Smooth muscle cell of the brain vasculature (primary cell): ENCODE results near the gene AFF3.

Experiments used
- DNase-seq: peaks from one replicate; pipeline ENCODE4 v3.0.0-alpha.2; 2012; ENCODE audit warnings: low read depth, low spot score

The AFF3 gene

DNA sequence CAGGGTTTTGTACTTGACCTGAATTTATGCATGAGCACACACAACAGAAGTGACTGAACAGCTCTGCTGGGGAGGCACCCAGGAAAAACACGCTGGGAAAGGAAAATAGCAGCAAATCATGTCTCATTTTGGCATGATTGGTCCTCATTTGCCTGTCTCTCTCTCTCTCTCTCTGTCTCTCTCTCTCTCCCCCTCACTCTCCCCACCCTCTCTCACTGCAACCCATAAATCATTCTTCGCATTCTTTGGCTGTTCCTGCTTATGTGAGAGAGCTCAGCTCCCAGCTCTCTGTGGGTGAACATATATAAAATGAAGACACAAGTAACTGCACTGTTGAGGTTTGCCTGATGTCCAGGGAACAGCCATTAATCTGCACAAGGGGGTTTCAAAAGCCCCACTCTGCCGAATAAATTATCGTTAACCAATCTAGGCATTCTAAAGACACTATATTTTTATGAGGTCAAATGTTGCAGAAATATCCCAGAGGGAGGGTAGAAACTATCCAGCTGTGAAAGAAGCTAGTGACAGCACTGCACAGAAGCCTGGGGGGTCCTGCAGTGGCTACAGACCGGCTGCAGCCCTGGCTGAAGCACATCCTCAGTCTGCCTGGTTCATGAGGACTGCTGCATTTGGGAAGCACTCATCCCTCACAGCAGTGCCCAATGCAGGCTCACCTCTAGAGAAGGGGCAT, 260.3 kb downstream of the AFF3 start:
- no peak for DNase-seq

DNA sequence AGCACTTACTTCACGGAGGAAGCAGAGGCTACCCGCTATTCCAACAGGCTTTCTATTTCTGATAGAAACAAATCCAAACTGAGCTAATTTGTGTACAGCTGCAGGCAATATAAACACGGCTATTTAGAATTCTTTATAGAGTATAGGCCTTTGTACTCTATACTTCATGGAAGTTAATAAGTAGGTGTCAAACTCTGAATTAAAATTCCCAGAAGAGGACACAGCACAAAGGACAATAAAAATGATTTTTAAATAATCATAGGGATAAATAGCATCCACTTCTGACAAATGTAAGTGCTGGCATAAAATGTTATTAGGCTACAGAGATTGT, 261.5 kb downstream of the AFF3 start:
- no peak for DNase-seq

DNA sequence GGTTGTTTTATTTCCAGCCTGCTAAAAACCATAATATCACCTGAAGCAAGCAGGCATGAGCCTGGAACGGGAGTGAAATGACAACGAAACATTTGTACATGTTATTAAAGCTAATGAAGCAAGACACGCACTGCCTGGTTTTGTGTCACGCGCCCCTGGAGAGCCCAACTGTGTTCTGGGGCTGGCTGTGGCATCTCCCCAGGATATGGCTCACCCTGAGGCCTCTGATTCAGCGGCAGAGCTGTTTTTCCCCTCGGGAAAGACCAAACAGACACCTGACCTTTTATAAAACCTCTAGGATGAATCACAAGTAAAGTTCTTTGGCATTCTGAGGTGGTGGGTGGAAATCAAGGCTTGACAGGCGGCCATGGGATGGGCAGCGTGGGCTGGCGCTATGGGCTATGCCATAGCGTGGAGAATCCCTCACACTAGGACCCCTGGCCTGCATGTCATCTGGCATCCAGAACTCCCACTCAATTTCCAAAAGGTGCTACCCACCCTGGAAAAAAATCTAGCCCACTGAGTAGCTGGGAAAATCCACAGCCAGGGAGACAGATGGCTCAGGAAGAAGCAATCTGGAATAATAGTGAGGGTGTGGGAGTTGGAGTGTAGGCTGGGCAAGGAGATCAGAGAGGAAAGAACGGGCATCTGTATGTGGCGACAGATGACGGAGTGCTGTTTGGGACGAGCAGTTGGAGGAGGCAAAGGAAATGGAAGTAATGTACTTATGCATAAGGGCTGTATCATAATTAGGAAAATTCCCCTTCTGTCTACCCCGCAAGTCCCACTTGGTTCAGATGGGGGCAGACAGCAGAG, 262.0 kb downstream of the AFF3 start:
- DNase-seq, result no peak

DNA sequence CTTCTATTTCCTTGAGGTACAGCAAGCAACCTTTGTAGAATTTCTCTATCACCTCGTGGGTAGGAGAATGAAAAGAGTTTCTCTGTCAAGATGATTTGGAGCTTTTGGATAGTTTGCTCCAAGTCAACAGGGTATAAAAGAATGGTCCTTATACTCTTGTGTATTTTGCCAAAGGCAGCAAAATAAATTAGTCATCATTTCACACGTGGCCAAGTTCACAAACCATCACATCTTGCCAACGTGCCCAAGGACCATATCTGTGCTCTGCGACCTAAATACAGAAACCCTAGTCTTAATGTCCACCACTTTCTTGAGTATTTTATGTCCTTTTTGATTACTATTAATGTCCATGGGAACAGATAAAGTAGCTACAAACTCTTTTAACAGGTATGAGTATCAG, 262.9 kb downstream of the AFF3 start:
- no peak for DNase-seq

DNA sequence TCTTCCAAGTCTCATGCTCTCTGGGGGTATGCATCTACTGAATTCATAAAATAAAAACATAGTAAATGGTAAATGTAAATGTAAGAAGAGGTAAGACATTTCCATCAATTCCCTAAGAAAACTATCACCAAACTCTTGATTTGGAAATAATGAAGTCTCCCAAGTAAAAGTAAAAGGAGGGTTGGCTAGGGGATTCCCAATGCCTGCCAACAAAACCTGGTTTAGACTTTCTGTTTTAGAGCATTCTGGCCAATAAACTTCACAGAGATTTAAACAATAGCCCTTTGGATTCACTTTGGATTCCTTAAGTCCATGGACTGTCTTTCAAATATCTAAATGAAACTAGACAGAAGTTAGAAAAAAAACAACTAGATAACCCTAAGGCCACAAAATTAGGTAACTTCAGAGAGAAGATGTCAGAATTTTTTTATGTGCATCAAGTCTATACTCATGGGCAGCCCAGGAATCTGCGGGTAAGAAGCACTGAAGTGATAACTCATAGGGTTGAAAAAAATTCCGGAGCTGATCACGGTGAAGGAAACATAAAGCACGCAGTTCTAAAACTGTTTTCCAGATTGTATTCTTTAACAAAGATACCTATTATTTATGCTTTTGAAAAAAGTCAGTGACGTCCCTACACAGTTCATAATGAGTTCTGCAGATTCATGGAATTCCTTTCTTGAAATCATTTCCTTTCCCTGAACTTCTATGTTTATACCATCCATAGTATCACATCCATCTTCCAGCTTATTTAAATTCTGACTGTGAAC, 263.6 kb downstream of the AFF3 start:
- no peak for DNase-seq

DNA sequence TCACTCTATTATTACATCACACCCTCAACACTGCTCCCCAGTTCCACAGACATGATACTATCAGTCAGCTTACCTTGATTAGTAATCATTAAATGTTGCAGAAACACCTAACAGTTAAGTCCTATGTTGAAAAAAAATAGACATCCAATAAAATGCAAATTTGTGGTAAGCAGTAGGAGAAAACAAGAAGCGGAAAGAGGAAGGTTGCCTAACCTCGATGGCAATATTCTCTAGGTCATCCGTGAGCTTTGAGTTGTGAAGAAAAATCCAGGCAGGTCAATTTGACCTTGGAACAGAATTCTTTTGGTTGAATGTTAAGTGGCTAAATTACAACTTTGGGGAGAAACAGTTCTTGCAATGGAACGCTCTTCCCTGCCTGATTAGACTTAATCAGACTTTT, 264.4 kb downstream of the AFF3 start:
- no peak for DNase-seq

DNA sequence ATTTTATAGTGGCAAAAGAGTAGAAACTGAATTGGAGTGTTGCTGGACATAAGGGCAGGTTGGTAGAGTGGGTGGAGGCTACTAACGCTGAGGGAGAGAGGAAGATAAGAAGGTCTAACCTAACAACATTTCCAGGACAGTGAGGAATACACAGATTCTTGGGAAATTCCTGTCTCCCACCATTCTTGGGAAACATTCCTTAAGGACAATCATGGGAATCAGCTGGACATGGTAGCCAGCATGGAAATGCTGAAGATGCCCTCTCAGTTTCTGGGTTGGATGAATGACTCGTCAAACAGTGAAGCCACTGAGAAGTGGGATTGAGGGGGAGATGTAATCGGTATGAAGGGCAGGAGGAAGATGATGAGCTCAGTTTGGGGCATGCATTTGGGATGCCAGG, 265.4 kb downstream of the AFF3 start:
- no peak for DNase-seq

DNA sequence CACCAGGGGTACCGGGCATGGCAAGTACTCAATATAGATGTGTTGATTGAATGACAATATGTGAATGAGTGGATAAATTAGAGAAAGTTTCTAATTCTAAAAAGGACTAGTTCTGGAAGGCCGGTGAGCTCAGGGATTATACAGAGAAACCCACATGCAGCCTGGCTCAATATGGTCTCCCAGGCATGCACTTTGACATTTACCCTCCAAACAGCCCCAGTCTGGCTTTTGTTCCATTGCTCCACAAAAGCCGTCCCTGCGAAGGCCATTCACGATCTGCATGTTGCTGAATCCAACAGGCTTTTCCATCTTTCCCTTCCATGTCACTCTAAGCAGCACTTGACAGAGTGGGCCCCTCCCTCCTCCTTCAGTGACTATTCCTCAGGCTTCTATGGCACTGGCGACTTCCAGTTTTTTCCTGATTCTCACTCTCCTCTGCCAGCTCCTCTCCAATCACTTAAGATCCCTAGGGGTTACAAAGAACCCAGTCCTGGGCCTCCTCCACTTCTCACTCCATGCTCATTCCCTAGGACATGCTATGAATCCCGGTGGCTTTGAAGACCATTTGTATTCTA, 266.7 kb downstream of the AFF3 start:
- DNase-seq, result no peak

DNA sequence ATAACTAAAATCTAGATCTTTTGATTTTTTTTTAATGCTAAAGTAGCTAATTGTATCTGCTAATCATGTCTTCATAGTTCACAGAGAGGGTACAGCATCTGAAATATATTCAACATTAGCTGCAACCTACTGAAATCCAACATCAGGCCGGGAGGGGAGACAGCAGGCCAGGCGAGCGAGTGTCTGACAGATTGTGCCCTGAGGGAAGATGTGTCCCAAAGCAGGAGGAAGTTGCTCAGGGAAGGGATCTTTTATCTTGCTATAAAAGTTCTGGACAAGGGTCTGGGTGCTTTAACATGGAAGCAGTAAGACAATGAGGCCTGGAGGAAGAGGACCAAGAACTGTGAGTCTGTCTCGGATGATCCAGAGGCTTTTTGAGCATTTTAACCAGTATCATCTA, 274.1 kb downstream of the AFF3 start:
- no peak for DNase-seq

DNA sequence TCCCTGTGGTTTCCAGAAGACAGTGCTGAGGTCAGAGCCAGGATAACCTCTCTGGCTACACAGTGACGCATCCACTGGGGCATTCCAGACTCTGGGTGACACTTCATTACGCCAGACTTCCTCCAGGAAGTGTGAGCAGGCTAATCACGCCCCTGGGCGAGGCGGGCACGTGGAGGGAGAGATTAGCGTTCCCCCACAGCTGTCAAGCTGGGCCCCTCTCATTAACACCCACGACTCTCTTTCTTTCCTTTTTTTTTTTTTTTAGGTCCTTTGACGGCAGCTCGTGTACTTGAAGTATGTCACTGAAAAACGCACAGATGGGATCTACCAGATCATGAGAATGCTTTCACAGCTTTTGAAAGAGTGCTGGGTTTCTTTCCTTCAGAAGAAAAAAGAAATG, 274.6 kb downstream of the AFF3 start:
- no peak for DNase-seq

DNA sequence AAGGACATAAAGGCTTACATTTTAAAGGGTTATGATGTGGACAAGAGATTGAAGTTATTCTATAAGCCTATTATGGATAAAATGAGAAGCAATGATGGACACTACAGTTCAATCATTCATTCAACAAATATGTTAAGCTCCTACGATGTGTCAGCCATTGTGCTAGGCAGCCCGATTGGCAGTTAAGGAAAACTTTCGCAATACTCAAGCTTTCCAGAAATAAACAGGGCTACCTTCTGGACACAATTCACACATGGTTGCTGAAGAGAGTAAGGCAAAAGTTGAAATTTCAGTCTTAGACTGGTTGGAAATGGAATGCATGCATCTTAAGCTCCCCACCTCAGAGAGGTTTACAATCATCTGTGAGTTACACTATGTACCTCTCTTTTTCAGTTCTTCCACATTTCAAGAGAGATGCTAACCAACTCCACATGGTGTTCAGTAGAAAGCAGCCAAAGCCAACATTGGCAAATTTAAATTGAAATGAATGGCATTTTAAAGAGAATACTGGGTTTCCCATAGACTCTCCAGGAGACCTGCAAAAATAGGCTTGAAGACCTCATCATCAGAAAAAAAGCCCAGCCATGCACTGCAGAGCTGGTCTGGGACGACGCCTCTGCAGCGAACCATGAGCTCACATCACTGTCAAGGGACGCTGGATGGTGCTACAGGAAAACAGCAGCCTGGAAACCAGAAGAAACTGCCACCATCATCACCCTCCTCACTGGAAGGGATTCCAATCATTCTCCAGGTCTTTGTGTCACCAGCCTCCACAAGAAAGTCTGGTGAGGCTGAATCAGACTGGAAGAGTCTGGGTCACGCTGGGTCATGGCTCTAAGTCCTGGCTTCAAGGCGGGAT, 276.3 kb downstream of the AFF3 start:
- no peak for DNase-seq

DNA sequence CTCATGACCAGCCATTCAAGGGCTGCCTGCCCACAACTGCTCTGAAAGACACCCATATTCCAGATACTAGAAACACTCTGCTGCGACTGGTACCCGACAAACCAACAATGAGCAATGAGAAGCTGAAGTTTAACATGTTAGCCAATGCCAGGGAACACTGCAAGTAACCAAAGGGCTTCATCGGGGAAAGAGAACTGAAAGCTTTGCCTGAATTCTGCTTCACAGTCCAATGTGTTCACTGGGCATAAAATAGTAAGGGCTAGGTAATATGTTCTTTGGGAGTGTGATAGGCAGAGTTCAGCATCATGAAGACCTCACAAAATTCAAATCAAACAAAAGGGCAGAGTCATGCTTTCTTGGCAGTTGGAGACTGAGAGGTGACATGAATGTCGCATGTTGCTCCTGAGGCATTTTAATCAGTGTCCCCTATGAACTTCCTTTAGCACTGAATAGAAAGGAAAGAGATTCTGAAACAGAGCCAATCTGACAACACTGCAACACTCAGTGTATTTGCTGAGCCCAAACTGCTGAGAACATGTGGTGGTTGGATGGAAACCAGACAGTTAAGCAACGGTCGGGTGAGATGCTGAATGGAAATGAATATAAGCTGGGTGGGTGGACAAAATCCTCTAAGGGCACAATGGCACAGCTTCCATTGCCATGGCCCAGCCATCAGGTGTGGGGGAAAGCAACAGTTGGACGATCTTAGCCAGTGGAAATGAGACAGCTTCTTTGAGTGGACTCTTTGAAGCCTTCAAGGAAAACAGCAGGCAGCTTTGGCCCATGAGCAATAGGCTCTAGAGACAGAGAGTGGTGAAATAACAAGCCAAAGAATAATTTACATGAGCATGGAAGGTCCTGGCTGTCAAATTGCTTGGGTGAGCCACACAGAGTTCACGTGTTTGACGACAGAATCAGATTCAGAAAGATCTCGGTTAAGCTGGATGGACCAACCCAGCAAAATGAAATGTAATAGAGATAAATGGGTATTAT, 277.5 kb downstream of the AFF3 start:
- DNase-seq, result no peak

DNA sequence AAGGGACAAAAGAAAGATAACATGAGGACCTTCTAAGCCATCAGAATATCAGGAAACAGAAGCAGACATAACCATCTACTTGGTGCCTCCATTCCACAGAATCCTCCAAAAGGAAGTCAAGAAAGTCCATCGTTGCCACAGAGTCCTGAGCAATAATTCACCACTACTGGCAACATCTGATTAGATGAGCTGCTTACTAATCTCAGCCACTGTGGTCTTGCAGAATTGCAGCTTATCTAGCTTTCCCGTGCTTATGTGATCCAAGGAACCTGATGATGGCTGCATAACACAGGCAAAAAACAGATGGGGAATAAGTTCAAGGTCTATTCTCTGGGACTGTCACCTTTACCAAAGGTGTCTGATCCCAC, 278.5 kb downstream of the AFF3 start:
- no peak for DNase-seq

DNA sequence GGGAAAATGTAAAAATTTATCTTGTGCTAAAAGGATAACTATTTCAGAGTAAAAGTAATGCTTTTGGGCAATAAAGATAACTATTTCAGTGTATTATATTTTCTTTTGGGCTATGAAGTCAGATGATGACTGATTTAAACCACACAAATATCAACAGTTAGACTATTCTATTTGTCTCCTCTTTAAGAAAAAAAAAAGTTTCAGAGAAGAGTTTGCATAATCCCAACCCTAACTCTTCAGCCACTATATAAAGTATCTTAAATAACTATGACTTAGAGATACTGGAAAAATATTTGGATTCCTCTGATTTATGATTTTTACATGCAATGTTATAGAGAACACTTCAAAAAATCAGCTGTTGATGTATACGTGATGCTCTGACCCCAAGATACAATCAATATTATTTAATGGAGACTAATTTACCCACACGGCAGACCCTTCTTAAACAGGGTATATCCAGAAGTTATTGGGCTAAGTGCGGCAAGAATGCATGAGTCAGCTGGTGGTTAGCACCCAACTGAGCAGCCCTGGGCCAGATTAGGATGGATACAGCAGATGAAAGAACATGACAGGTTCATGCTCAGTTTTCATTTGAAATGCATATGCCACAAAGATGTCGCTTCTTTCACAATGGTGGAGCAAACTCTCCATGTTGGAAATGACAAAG, 279.0 kb downstream of the AFF3 start:
- no peak for DNase-seq

DNA sequence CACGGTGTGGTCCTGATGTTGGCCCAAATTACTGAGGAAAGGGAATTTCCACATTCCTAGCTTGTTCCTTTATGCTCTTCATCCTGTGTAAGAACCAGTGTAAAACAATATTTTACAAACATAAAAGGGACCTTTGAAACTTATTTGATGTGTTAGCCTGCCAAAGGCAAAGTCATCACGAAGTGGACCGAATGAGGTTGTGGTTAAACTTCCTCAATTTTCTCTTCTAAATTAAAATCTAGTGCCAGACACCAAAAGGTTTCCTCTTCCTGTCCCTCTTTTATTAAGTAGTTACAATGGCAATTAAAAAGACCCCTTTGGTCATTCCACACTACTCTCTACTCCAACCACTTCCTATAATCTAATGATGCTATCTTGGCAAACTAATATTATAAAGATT, 279.8 kb downstream of the AFF3 start:
- no peak for DNase-seq

DNA sequence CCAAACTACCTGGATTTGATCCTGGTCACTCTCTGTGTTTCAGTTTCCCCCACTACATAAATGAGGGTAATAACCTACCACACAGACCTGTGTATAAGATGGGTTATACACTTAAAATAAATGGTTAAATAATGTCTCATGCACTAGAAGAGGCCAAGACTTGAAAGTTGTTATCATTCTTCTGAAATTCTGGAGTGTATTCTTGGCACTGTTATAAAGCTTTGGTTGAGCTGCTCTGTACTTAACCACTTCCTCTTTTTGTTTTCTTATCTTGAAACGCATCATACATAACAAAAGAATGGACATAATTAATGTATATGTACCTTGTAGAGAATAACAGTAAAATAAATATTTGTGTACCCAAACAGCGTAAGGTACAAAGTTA, 281.0 kb downstream of the AFF3 start:
- no peak for DNase-seq

DNA sequence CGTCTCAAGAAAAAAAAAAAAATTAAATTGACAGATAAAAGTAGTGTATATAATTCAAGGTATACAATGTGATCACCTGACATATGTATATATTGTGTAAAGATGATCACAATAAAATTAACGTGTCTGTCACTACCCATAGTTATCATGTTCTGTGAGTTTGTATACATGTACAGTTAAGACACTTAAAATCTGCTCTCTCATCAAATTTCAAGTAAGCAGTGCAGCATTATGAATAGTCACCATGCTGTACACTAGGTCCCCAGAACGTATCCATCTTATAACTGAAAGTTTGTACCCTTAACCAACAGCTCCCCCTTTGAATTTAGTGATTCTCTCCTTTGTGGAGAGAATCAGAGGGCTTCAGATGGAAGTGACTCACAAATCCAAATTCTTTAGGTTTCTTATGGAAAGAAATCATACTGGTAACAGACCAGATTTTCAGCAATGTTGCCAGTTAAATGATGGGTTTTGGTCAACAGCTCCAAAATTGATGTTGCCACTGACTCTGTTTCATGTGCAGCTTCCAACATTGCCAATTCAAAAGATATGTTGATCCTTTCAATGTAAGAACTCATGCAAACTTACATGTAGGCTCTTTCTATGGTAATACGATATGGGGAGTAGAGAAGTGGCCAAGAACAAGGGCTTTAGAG, 281.5 kb downstream of the AFF3 start:
- DNase-seq, result no peak

DNA sequence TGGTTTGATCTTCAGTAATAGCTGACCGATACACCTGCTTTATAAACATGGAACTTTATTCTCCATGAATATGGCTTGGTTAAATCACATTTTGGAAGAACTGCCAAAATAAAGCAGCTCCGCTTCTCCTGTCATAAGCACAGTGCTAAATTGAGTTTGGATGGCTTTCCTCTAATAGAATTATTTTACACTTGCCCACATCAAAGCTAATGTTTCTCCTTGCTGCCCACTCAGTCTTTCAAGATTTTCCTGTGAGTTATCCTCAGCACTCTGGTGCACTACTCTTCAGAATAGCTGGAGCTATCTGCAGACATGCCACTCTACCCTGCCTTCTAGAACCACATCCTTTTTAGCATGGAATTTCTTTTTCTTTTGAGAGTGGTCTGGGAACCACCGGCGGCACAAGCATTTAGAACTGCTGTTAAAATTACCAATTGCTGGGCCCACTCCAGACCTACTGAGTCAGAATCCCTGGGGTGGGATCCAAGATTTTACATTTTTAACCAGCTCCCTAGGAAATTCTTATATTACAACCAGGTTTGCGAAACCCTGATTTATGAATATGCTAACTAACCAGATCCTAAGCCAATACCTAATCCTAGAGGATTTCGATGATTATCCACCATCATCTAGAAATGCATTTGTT, 283.3 kb downstream of the AFF3 start:
- DNase-seq, result no peak
